ENCODE results near the gene RAD51B.
A peak's percentile ranks its signal among the peaks of the same experiment; 100 is the strongest.

RAD51B gene

GRCh38 chr14:68722186-68722585 lies 902.6 kb downstream of the RAD51B start:
- no peak for DNase-seq (ENCODE audit: low read depth in 4 of 4, low spot score in 1 of 4)

DNA sequence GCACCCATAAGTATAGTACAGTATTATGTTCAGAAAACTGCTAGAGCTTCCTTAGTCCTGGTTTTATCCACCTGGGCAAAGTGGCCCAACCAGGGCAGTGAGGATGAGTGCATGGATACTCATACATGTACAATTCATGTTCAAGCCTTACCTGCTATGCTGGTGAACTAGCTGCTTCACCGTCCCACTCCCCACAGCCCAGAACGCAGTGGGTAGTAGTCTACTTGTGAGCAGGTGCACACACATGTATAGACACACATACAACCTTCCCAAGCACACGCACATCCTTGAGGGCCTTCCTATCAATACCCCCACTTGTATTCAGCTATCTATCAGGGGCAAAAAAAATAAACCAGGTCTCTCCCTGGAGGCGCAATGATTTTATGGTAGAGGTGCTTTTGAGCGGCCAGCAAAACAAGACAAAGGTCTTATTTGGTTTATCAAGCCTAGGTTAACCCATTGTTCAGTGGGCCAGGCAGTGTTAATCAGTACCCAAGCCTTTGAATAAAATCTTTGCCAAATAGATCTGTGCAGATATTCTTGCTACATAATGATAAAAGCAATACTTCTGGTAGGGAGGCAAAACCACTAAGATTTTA lies 903.5 kb downstream of the RAD51B start:
- DNase-seq (ENCODE audit: low read depth in 4 of 4, low spot score in 1 of 4): no peak

DNA sequence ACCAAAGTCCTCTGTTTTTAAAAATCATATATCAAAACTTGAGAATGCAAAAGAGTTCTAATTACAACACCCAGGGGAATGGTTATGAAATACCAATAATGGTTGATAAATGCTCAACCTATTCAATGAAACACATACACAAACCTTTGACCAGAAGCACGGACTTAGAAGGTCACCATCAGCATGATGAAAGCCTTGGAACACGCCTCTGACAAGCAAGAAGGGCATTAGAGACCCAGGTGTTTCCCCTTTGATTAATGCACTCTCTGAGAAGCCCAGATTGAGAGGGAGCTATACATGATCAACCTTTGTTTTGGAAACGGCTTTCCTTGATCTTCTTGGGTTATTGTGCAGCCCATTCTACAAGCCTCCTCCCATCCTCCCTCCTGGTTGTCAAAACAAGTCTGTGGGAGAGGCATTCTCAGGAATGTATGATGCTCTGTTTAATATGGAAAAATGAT lies 904.3 kb downstream of the RAD51B start:
- no peak for DNase-seq (ENCODE audit: low read depth in 4 of 4, low spot score in 1 of 4)

GRCh38 chr14:68724914-68725313 lies 905.3 kb downstream of the RAD51B start:
- no peak for DNase-seq (ENCODE audit: low read depth in 4 of 4, low spot score in 1 of 4)

- no peak for DNase-seq (ENCODE audit: low read depth in 4 of 4, low spot score in 1 of 4)
Measured at GRCh38 chr14:68726093-68726695, 906.6 kb downstream of the RAD51B start.

DNA sequence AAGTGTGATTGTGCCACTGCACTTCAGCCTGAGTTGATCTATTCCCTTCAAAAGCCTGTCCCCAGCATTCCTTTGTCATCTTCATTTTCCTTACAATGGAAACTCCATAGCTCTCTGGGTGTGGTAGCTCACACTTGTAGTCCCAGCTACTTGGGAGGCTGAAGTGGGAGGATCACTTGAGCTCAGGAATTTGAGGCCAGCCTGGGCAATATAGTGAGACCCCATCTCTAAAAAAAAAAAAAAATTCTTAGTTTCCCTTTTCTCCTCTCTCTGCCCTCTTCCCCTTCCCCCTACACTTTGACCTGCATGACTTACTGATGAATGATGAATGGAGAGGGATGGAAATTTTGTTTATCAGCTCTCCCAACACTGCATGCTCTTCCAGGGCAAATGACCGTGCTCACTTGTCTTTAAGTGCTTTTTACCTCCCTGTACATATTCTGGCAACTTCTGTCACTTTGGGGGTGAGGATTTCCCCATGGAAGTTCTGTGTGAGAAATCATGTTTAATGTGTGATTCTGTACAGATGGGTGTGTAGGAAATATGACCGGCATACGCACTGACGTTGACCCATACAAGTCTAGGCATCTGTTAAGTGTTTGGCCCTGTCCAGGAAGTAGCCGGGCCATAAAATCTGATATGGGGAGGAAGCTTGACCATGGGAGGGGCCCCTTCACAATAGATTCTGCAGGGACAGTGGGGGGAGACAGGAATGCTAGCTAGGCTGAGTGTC lies 907.9 kb downstream of the RAD51B start:
- DNase-seq (ENCODE audit: low read depth in 4 of 4, low spot score in 1 of 4): no peak

- DNase-seq (ENCODE audit: low read depth in 4 of 4, low spot score in 1 of 4): no peak
Measured at GRCh38 chr14:68728342-68729106, 908.9 kb downstream of the RAD51B start.

- no peak for DNase-seq (ENCODE audit: low read depth in 4 of 4, low spot score in 1 of 4)
Measured at GRCh38 chr14:68729556-68729955, 910.0 kb downstream of the RAD51B start.

DNA sequence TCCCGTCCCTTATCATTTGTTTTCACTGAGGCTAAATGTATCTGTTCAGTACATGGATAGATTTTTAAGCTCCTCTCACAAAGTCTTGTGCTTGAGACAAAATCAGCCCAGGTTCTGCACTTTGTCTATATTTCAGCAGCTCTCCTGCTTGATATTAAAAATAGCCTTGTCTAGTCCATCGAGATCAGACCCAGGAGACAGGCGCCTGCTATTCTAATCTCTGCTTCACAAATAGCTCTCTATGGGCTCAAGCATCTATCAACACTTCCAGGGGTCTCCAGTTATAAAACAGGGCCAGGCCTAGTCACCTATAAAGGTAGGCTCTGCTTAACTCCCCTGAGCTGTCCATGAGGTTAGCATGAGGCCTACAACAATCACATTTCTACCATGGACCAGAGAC lies 910.8 kb downstream of the RAD51B start:
- no peak for DNase-seq (ENCODE audit: low read depth in 4 of 4, low spot score in 1 of 4)

DNA sequence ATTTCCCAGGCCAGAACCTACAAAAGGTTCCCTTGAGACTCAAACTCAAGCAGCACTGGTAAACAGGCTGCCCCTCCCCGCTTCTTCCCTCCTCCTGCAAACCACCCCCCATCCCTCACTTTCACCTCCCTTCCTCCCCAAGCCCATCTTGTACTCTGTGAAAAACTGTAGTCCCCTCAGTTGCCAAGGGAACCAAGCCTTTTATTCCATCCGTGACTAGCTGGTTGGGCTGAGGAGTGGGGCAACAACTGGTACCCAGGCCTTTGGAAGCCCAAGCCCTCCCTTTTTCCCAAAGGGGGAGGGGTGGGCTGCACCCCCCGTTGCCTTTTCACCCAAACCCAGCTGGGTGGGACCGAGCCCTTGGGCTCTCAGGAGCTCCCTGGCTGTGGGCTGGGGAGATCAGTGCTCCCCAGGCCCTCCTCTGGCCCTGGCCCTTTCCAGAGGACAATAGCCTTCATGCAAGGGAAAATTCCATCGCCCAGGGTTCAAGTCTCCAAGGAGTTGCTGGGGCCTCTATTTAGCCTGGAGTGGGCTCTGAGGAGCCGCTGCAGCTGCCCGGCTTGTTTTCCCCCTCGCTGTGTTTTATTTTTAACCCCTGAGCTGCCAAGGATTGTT lies 911.3 kb downstream of the RAD51B start:
- no peak for DNase-seq (ENCODE audit: low read depth in 4 of 4, low spot score in 1 of 4)

DNA sequence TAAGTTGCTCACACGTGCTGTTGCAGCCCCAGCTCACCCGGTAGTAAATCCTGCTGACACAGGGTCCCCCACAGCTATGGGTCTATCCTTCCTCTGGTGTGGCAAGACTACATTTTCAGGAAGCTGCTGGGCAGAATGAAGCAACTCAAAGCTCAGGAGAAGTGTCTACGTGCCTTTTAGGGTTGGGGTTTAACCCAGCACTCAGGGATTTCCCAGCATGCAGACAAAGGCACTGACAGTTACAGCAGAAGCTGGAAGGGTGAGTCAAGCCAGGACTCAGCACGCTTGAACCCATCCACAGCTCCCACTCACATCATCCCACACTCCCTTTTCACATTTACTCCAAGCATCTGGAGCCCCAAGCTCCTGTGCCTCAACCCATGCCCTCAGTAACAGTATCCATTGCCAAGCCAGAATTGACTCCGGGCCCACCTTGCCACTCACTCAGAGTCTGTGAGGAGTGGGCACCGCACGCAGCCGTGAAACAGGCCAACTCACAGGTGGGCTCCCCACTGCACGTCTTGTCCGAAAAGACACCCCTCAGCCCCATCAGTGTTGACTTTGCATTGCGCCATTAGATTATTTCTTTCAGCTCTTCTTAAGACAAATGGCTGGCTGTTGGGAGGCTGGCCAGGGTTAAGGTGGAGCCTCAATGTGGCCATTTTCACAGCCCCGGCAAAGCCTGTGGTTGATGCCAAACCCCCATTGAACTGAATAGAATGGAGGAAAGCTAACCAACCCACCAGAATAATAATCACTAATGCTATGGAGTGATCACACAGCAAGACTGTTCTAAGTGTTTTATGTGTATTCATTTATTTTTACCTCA lies 913.7 kb downstream of the RAD51B start:
- DNase-seq (ENCODE audit: low read depth in 4 of 4, low spot score in 1 of 4): peak in 1 of 4 experiments; percentile 18

DNA sequence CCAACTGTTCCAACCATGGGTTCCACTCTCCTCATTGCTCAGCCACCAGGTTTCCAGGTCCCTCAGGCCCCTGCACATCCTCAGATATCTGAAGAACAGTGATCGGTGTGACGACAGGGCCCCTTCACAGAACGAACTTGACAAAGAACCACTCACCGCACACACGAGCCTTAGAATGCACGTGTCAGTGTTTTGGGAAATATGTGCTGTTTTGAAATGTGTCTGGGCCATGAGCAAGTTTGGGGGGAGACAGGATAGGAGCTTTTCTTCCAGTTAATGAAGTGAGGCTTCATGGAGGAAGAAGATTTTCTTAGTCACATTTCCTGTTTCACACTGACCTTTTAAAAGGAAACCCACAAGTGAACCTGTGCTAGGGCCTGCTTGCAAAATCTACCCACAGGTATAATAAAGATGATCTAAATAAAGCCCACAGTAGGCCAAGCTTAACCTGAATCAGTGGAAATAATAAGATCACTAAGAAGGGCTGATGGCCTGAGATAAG lies 914.7 kb downstream of the RAD51B start:
- DNase-seq (ENCODE audit: low read depth in 4 of 4, low spot score in 1 of 4): peak in 2 of 4 experiments; percentile 7 to 29

DNA sequence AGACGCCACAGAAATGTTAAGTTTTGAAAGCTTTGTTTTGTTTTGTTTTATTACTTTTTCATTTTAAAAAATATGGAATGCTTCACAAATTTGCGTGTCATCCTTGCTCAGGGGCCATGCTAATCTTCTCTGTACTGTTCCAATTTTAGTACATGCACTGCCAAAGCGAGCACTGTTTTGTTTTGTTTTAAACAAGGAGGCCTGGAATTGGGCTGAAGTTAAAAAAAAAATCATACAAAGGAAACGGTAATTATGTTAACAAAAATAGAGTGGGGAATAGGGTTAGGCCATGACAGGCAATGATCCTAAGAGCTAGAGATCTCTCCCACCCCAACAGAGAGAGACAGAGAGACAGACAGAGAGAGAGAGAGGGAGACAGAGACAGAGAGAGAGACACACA lies 916.3 kb downstream of the RAD51B start:
- no peak for DNase-seq (ENCODE audit: low read depth in 4 of 4, low spot score in 1 of 4)

DNA sequence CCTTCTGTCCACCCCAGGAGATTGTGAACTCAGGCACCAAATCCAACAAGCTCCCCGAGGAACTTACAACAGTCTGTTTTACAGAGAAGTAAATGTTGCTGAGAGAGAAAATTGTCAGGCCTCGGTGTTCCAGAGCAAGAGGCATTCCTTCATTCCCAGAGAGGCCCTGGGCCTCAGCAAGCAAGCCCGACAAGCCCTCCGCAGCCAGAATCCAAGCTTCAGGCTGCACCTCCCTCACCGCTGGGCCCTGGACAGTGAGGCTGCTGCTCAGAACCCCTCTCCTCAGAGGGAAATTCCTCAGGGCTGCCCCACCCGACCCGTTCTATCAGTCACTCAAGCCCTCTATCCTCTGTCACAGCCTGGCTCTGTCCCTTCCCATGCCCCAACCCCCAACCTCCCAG lies 916.9 kb downstream of the RAD51B start:
- DNase-seq (ENCODE audit: low read depth in 4 of 4, low spot score in 1 of 4): no peak

- no peak for DNase-seq (ENCODE audit: low read depth in 4 of 4, low spot score in 1 of 4)
Measured at GRCh38 chr14:68737086-68737485, 917.5 kb downstream of the RAD51B start.

DNA sequence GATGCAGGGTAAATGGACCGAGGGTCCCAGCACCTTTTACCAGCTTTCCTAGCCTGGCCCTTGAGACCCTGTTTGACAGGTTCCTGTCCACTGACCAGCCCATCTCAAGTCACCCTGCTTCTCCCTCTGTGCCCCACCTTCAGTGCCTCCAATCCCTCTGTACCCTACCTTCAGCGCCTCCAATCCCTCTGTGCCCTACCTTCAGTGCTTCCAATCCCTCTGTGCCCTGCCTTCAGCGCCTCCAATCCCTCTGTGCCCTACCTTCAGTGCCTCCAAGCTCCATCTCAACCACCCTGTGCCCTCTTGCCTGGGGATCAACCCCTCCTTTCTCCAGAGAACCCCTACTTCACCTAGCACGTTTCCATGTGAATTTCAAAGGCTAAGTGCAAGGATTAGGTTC lies 919.0 kb downstream of the RAD51B start:
- no peak for DNase-seq (ENCODE audit: low read depth in 4 of 4, low spot score in 1 of 4)

GRCh38 chr14:68739701-68740100 lies 920.1 kb downstream of the RAD51B start:
- no peak for DNase-seq (ENCODE audit: low read depth in 4 of 4, low spot score in 1 of 4)

- no peak for DNase-seq (ENCODE audit: low read depth in 4 of 4, low spot score in 1 of 4)
Measured at GRCh38 chr14:68740788-68741476, 921.4 kb downstream of the RAD51B start.

DNA sequence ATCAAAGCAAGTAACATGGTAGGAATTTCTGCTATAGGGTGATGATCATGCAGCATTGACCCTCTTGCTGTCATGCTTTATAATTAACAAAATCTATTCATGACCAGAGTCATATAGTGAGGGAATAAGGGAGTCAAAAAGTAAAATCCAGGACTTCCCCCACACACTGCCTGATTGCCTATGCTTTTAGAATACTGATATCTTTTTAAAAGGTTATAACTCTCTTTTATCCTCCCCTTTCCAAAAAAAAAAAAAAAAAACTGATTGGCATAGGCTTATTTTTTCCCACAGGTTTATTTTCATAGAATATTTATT lies 921.9 kb downstream of the RAD51B start:
- DNase-seq (ENCODE audit: low read depth in 4 of 4, low spot score in 1 of 4): no peak

Measured in stimulated activated CD4-positive, alpha-beta T cell treated with anti-CD3 and anti-CD28 coated beads, Interleukin-1b, Interleukin-23, amount 100 ng/mL, for 24 hours (primary cell).